ENCODE results near the gene NRG3.

GRCh38 chr10:82908096-82908495, 1033.1 kb downstream of the NRG3 start:
- TF ChIP-seq CTCF (IDR thresholded peaks at IDR 0.05) (no peak), POLR2A (IDR thresholded peaks at IDR 0.05) (no peak)

Measured in transverse colon (tissue), 3 donors.